PC-9 (cell line): ENCODE results near the gene KRT35. TPM values are rescaled to one million over a fixed set of nuclear protein-coding genes. Genes with fewer than 3 reads are reported as not detected.

Experiments used
- BruUV-seq: library from RNA; stranded (reverse); fragments of 400-500 nt; replicated peaks from 2 replicates; lab custom pipeline; 2021; lab: Mats Ljungman, UMichigan
- CTCF ChIA-PET: fragments of 300-600 bp; sonication (Branson Sonifier 250); formaldehyde crosslinking; loops from one replicate; lab custom pipeline; 2022; ENCODE audit warnings: antibody characterized with exemption; lab: Charles Lee
- POLR2A ChIA-PET: fragments of 300-600 bp; sonication (Branson Sonifier 250); formaldehyde crosslinking; loops from one replicate; lab custom pipeline; 2022; ENCODE audit warnings: antibody characterized with exemption; ENCODE audit not compliant: unreplicated experiment; lab: Charles Lee
- DNase-seq, 2 experiments: peaks; one replicate each; pipeline versions ENCODE4 v3.0.0 to v3.0.0-alpha.2; 2015 to 2022; ENCODE audit warnings: mixed read lengths in 1 of 2
- H2AFZ ChIP-seq: fragments of 200-600 bp; sonication (generic); 2 replicates; pipeline ENCODE4 v1.8.1; 2017; ENCODE audit warnings: antibody characterized with exemption
- H3F3A ChIP-seq: fragments of 200-600 bp; sonication (generic); 2 replicates; pipeline ENCODE4 v1.8.1; 2017; ENCODE audit warnings: antibody characterized with exemption, mild to moderate bottlenecking, low read depth; ENCODE audit not compliant: insufficient read depth
- H3K27ac ChIP-seq: fragments of 200-600 bp; sonication (generic); 2 replicates; pipeline ENCODE4 v1.6.1; 2016; ENCODE audit warnings: mixed run types
- H3K27me3 ChIP-seq: fragments of 200-600 bp; sonication (generic); 2 replicates; pipeline ENCODE4 v1.6.1; 2016; ENCODE audit warnings: low read depth, mixed run types; ENCODE audit not compliant: insufficient read depth
- H3K36me3 ChIP-seq: fragments of 200-600 bp; sonication (generic); 2 replicates; pipeline ENCODE4 v1.6.1; 2016; ENCODE audit warnings: low read depth, mixed run types
- H3K4me1 ChIP-seq: fragments of 200-600 bp; sonication (generic); replicated peaks from 2 replicates; pipeline ENCODE4 v1.6.1; 2016; ENCODE audit warnings: mixed run types; ENCODE audit not compliant: insufficient read depth
- H3K4me2 ChIP-seq: fragments of 200-600 bp; sonication (generic); 2 replicates; pipeline ENCODE4 v1.6.1; 2017; ENCODE audit warnings: mixed run types
- H3K4me3 ChIP-seq: fragments of 200-600 bp; sonication (generic); 2 replicates; pipeline ENCODE4 v1.6.1; 2016; ENCODE audit warnings: mixed run types
- H3K79me2 ChIP-seq: fragments of 200-600 bp; sonication (generic); 2 replicates; pipeline ENCODE4 v1.6.1; 2017; ENCODE audit warnings: low read depth, mixed run types
- H3K9me2 ChIP-seq: fragments of 200-600 bp; sonication (generic); 2 replicates; pipeline ENCODE4 v1.8.1; 2017; ENCODE audit warnings: mild to moderate bottlenecking; ENCODE audit not compliant: insufficient read depth
- H3K9me3 ChIP-seq: fragments of 200-600 bp; sonication (generic); 2 replicates; pipeline ENCODE4 v1.8.1; 2016; ENCODE audit warnings: low read depth; ENCODE audit not compliant: insufficient read depth
- H4K20me1 ChIP-seq: fragments of 200-600 bp; sonication (generic); 2 replicates; pipeline ENCODE4 v1.8.1; 2017; ENCODE audit not compliant: insufficient read depth
- CTCF ChIP-seq: fragments of 200-600 bp; sonication (generic); conservative IDR thresholded peaks from 2 replicates; pipeline ENCODE4 v1.6.1; 2017; ENCODE audit warnings: mixed run types, antibody characterized with exemption, mild to moderate bottlenecking, moderate library complexity
- EZH2 ChIP-seq: fragments of 200-600 bp; sonication (generic); IDR thresholded peaks from 2 replicates; pipeline ENCODE4 v1.8.0; 2017; ENCODE audit warnings: antibody characterized with exemption, low read depth
- intact Hi-C: fragments of 100-400 bp; cut with micrococcal nuclease; formaldehyde crosslinking; loops from one replicate; pipeline ENCODE4 v1.10.0; 2022; ENCODE audit not compliant: unreplicated experiment
- total RNA-seq: library from RNA; stranded (reverse); gene quantifications from 2 replicates; pipeline ENCODE4 v1.2.3, GENCODE V29; 2021

KRT35 gene
- total RNA-seq, 1 experiment from 2014 or later, result not detected

- H3K4me3 ChIP-seq, result no peak overlapping the region
- 0 out of 2 replicates have a peak, but pooled peaks cover 9% of the 10 kb centered on the region for H3K4me1 ChIP-seq
- H3K27me3 ChIP-seq, result no peaks in the 10 kb centered on the region
- DNase-seq, result peak in 1 of 2 experiments; percentile 50
- H2AFZ ChIP-seq, result no peak overlapping the region
- H3K4me2 ChIP-seq, result no peak overlapping the region
- no peaks in the 10 kb centered on the region for H3K36me3 ChIP-seq
- CTCF ChIA-PET, result no interaction called here
- no peaks in the 10 kb centered on the region for H3K79me2 ChIP-seq
- no peak overlapping the region for H3K27ac ChIP-seq
- H3K9me2 ChIP-seq, result no peaks in the 10 kb centered on the region
- TF ChIP-seq CTCF (no peak), EZH2 (no peak)
- intact Hi-C loops, result no loop called here
- no TSS peak for BruUV-seq
- H3K9me3 ChIP-seq, result no peaks in the 10 kb centered on the region
- POLR2A ChIA-PET, result interaction anchor here (0.7 kb wide), 1 partner anchor 17 kb away, joined by 3 read pairs; no protein-coding TSS in a partner anchor
- H3F3A ChIP-seq, result no peaks in the 10 kb centered on the region
- no peaks in the 10 kb centered on the region for H4K20me1 ChIP-seq
Measured at GRCh38 chr17:41439375-41439774, 41.6 kb downstream of the KRT35 start.

DNA sequence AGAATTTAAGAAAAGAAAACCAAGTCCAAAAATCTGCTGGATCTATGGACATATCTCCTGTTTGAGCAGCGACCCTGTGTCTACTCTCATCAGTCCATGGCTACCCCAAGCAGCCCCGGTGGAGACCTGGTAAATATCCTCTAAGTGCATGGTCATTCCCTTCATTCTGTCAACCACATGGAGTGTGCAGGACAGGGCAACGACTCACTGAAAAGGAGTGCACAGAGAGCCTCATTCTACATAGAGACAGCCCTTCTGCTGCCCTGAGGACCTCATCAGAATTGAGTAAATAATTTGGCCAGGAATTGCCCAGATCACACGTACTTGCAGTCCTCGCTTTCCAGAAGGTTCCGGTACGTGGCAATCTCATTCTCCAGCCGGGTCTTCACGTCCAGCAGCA, 43.2 kb downstream of the KRT35 start:
- no peaks in the 10 kb centered on the region for H4K20me1 ChIP-seq
- no peak for DNase-seq
- H3K9me2 ChIP-seq, result no peaks in the 10 kb centered on the region
- no peaks in the 10 kb centered on the region for H3K9me3 ChIP-seq
- no peak overlapping the region for H2AFZ ChIP-seq
- H3F3A ChIP-seq, result no peaks in the 10 kb centered on the region
- no peak overlapping the region for H3K4me3 ChIP-seq
- no peak overlapping the region for H3K27ac ChIP-seq
- intact Hi-C loops, result no loop called here
- no peaks in the 10 kb centered on the region for H3K36me3 ChIP-seq
- POLR2A ChIA-PET, result no interaction called here
- no peaks in the 10 kb centered on the region for H3K79me2 ChIP-seq
- no peak for TF ChIP-seq EZH2
- no peak for TF ChIP-seq CTCF
- H3K4me1 ChIP-seq, result 0 out of 2 replicates have a peak, but pooled peaks cover 9% of the 10 kb centered on the region
- no TSS peak for BruUV-seq
- CTCF ChIA-PET, result no interaction called here
- H3K27me3 ChIP-seq, result no peaks in the 10 kb centered on the region
- no peak overlapping the region for H3K4me2 ChIP-seq

DNA sequence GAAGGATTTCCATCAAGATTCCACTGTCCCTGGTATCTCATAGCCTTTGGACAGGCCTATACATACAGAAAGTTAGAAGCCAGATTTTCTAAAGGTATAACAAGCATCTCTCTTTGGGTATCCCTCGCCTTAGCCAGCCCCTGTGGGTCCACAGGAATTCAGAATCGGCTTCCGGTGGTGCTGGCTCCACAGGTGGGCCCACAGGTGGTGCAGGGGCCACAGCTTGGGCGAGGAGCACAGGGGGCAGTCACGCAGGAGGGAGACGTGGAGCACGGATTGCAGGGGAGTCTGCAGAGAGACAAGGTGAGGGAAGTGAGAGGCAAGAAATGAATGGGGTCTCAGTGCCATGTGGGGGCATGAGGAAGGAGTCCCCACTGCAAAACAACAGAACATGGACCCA, 43.7 kb downstream of the KRT35 start:
- H3K4me1 ChIP-seq, result 0 out of 2 replicates have a peak, but pooled peaks cover 9% of the 10 kb centered on the region
- no TSS peak for BruUV-seq
- intact Hi-C loops, result no loop called here
- no peaks in the 10 kb centered on the region for H3K36me3 ChIP-seq
- H3K4me2 ChIP-seq, result no peak overlapping the region
- ChIA-PET POLR2A (no interaction called here), CTCF (no interaction called here)
- DNase-seq, result no peak
- H3F3A ChIP-seq, result no peaks in the 10 kb centered on the region
- TF ChIP-seq EZH2 (no peak), CTCF (no peak)
- no peaks in the 10 kb centered on the region for H4K20me1 ChIP-seq
- no peaks in the 10 kb centered on the region for H3K27me3 ChIP-seq
- H3K4me3 ChIP-seq, result no peak overlapping the region
- H3K79me2 ChIP-seq, result no peaks in the 10 kb centered on the region
- H3K9me2 ChIP-seq, result no peaks in the 10 kb centered on the region
- H2AFZ ChIP-seq, result no peak overlapping the region
- H3K9me3 ChIP-seq, result no peaks in the 10 kb centered on the region
- no peak overlapping the region for H3K27ac ChIP-seq
